Right cardiac atrium (tissue), 5 donors: ENCODE results near the gene GPATCH3. TPM values are rescaled to one million over a fixed set of nuclear protein-coding genes. Genes with fewer than 3 reads are reported as not detected.
A peak's percentile ranks its signal among the peaks of the same experiment; 100 is the strongest.

Source experiments
- ATAC-seq, 2 donors: fragments of 200-7000 bp; cut with Tn5 transposase; one replicate each; pipeline versions ENCODE4 v1.8.0 to v1.9.1; 2020; ENCODE audit warnings: moderate library complexity in 2 of 2, mild to moderate bottlenecking in 1 of 2
- DNase-seq, 3 donors: peaks; one replicate each; pipeline ENCODE4 v3.0.0-alpha.2; 2020
- H3K27ac ChIP-seq: one replicate; pipeline ENCODE4 v1.5.1; 2013; ENCODE audit warnings: mild to moderate bottlenecking, low read length, control low read depth, moderate library complexity
- H3K27me3 ChIP-seq: one replicate; pipeline ENCODE4 v1.6.1; 2013; ENCODE audit not compliant: control insufficient read depth, insufficient read depth
- H3K4me1 ChIP-seq: one replicate; pipeline ENCODE4 v1.6.1; 2013; ENCODE audit warnings: low read length; ENCODE audit not compliant: control insufficient read depth, insufficient read depth
- H3K4me3 ChIP-seq: one replicate; pipeline ENCODE4 v1.5.1; 2013; ENCODE audit warnings: low read length, control low read depth
- H3K9me3 ChIP-seq: one replicate; pipeline ENCODE4 v1.6.1; 2013; ENCODE audit warnings: low read length; ENCODE audit not compliant: control insufficient read depth
- WGBS: extraction: QIAGEN DNeasy Blood & Tissue Kit; methylation state at CpG from one replicate; pipeline ENCODE4 v1.1.7; 2013; 5-methylcytosine and 5-hydroxymethylcytosine counted together
- intact Hi-C, 4 donors: fragments of 100-400 bp; cut with DNase I; formaldehyde crosslinking; loops; one replicate each; pipeline versions ENCODE4 v1.11.0 to v1.14.0; 2022 to 2023
- polyA plus RNA-seq: library from polyadenylated mRNA; stranded (reverse); fragments of 200-250 nt; gene quantifications from one replicate; pipeline ENCODE4 v1.2.3, GENCODE V29; 2013
- total RNA-seq, 4 donors: library from RNA; stranded (reverse); fragmentation: NEBNext Ultra II Directional; extraction: Animal tissue kit (Norgen Biotek cat#: 25700); gene quantifications; one replicate each; pipeline ENCODE4 v1.2.1, GENCODE V29; 2021
- donor health status: healthy with polysubstance abuse.
- donor health status: DM: no; HTN: yes; CAD: no.
- donor health status: DM: no; HTN: no; CAD: no.
- donor health status: DM: no; HTN: yes; CAD: no; lungs with severe emphysema.
- donor health status: DM: yes; HTN: yes; CAD: no.

The GPATCH3 gene
- total and polyA plus RNA-seq, 5 donors = 6.0 to 11.7 (median 8.5) TPM

GRCh38 chr1:26913389-26913753 lies 13.1 kb upstream of the GPATCH3 start:
- Histone ChIP-seq H3K4me3 (peak overlapping the region; percentile 50), H3K4me1 (no peaks in the 10 kb centered on the region), H3K9me3 (no peaks in the 10 kb centered on the region), H3K27me3 (no peaks in the 10 kb centered on the region), H3K27ac (peak overlapping the region; percentile 95)
- WGBS = 68% methylated on average over 5 of the region's 5 CpGs
- DNase-seq = peak in 1 of 3 donors; percentile 56
- intact Hi-C loops = no loop called here
- no peak for ATAC-seq

- intact Hi-C loops = no loop called here
These were observed 11.9 kb upstream of the GPATCH3 start for GRCh38 chr1:26912147-26912490.

GRCh38 chr1:26911399-26912146 lies 11.3 kb upstream of the GPATCH3 start:
- Histone ChIP-seq H3K4me3 (no peak overlapping the region), H3K4me1 (no peaks in the 10 kb centered on the region), H3K27me3 (no peaks in the 10 kb centered on the region), H3K27ac (no peak overlapping the region), H3K9me3 (no peaks in the 10 kb centered on the region)
- 87% methylated on average over 8 of the region's 8 CpGs for WGBS
- ATAC-seq (no peak), DNase-seq (no peak)
- intact Hi-C loops = no loop called here

More at GRCh38 chr1:26912147-26912490, 11.9 kb upstream of the GPATCH3 start:
- no peaks in the 10 kb centered on the region for H3K9me3 ChIP-seq
- WGBS = 39% methylated on average over 2 of the region's 2 CpGs
- no peaks in the 10 kb centered on the region for H3K27me3 ChIP-seq
- H3K27ac ChIP-seq = no peak overlapping the region
- DNase-seq = no peak
- H3K4me1 ChIP-seq = no peaks in the 10 kb centered on the region
- no peak for ATAC-seq
- H3K4me3 ChIP-seq = peak overlapping the region; percentile 37

- DNase-seq (no peak), ATAC-seq (no peak)
- H3K27ac ChIP-seq = no peak overlapping the region
- intact Hi-C loops = no loop called here
- H3K27me3 ChIP-seq = no peaks in the 10 kb centered on the region
- H3K4me1 ChIP-seq = no peaks in the 10 kb centered on the region
- H3K9me3 ChIP-seq = no peaks in the 10 kb centered on the region
- no peak overlapping the region for H3K4me3 ChIP-seq
- WGBS = 64% methylated on average over 4 of the region's 4 CpGs
These were observed 10.3 kb upstream of the GPATCH3 start for GRCh38 chr1:26910343-26911160.

GRCh38 chr1:26909951-26910342 lies 9.7 kb upstream of the GPATCH3 start:
- no peaks in the 10 kb centered on the region for H3K27me3 ChIP-seq
- H3K4me1 ChIP-seq = no peaks in the 10 kb centered on the region
- intact Hi-C loops = no loop called here
- no peak overlapping the region for H3K4me3 ChIP-seq
- H3K9me3 ChIP-seq = no peaks in the 10 kb centered on the region
- no peak for ATAC-seq
- 57% methylated on average over 3 of the region's 3 CpGs for WGBS
- DNase-seq = no peak
- H3K27ac ChIP-seq = no peak overlapping the region

- ATAC-seq (no peak), DNase-seq (no peak)
- Histone ChIP-seq H3K9me3 (no peaks in the 10 kb centered on the region), H3K4me3 (no peak overlapping the region), H3K27me3 (no peaks in the 10 kb centered on the region), H3K4me1 (no peaks in the 10 kb centered on the region), H3K27ac (no peak overlapping the region)
- WGBS = 65% methylated on average over 6 of the region's 6 CpGs
- intact Hi-C loops = no loop called here
These were observed 7.0 kb upstream of the GPATCH3 start for GRCh38 chr1:26907071-26907917.

- ATAC-seq (no peak), DNase-seq (no peak)
- intact Hi-C loops = no loop called here
- no peaks in the 10 kb centered on the region for H3K9me3 ChIP-seq
- no peaks in the 10 kb centered on the region for H3K27me3 ChIP-seq
- H3K4me1 ChIP-seq = peaks cover 2% of the 10 kb centered on the region
- H3K4me3 ChIP-seq = peak overlapping the region; percentile 97
- peak overlapping the region; percentile 87 for H3K27ac ChIP-seq
- WGBS = 65% methylated on average over 18 of the region's 18 CpGs
These were observed 696 bp upstream of the GPATCH3 start for GRCh38 chr1:26900815-26901511.

GRCh38 chr1:26897351-26897750 lies 2.9 kb downstream of the GPATCH3 start:
- intact Hi-C loops = no loop called here

GRCh38 chr1:26894263-26894662 lies 6.0 kb downstream of the GPATCH3 start:
- Histone ChIP-seq H3K27me3 (no peaks in the 10 kb centered on the region), H3K4me3 (no peak overlapping the region), H3K4me1 (no peaks in the 10 kb centered on the region), H3K27ac (no peak overlapping the region), H3K9me3 (no peaks in the 10 kb centered on the region)
- ATAC-seq = no peak
- 95% methylated on average over 13 of the region's 13 CpGs for WGBS
- DNase-seq = no peak
- intact Hi-C loops = no loop called here

More at GRCh38 chr1:26897351-26897750, 2.9 kb downstream of the GPATCH3 start:
- no peak for DNase-seq
- Histone ChIP-seq H3K9me3 (no peaks in the 10 kb centered on the region), H3K4me3 (no peak overlapping the region), H3K27me3 (no peaks in the 10 kb centered on the region), H3K4me1 (peaks cover 2% of the 10 kb centered on the region), H3K27ac (no peak overlapping the region)
- WGBS = 93% methylated on average over 9 of the region's 9 CpGs
- no peak for ATAC-seq

- Histone ChIP-seq H3K27ac (peak overlapping the region; percentile 87), H3K4me3 (peak overlapping the region; percentile 74), H3K27me3 (no peaks in the 10 kb centered on the region), H3K9me3 (no peaks in the 10 kb centered on the region), H3K4me1 (no peaks in the 10 kb centered on the region)
- intact Hi-C loops = no loop called here
- peak; percentile 51 to 70 for ATAC-seq
- no peak for DNase-seq
- WGBS = 2% methylated on average over 12 of the region's 12 CpGs
These were observed 9.8 kb downstream of the GPATCH3 start for GRCh38 chr1:26890467-26890796.
